NT2/D1 (cell line): ENCODE results near the gene NCAPG2.

ENCODE experiments used
- SUZ12 ChIP-seq: IDR thresholded peaks from 2 replicates; pipeline ENCODE4 v1.6.1; 2011; ENCODE audit not compliant: insufficient read length, insufficient read depth; ENCODE audit errors: extremely low read depth
- YY1 ChIP-seq: IDR thresholded peaks from 2 replicates; pipeline ENCODE4 v1.6.1; 2011; ENCODE audit not compliant: insufficient read length, insufficient read depth
- ZNF274 ChIP-seq: IDR thresholded peaks from 2 replicates; pipeline ENCODE4 v1.6.1; 2011; ENCODE audit warnings: mild to moderate bottlenecking, low read depth, low read length

GRCh38 chr7:158609313-158609974, 95.2 kb downstream of the NCAPG2 start:
- TF ChIP-seq ZNF274 (no peak), YY1 (no peak), SUZ12 (no peak)
